HG03039 (cell line): ENCODE results near the gene ATP6V1F.

Experiments used
- ATAC-seq: cut with Tn5 transposase; IDR thresholded peaks from one replicate; pipeline ENCODE4 v1.9.1; 2021; ENCODE audit warnings: mild to moderate bottlenecking, moderate library complexity; ENCODE audit not compliant: unreplicated experiment

ATP6V1F gene

DNA sequence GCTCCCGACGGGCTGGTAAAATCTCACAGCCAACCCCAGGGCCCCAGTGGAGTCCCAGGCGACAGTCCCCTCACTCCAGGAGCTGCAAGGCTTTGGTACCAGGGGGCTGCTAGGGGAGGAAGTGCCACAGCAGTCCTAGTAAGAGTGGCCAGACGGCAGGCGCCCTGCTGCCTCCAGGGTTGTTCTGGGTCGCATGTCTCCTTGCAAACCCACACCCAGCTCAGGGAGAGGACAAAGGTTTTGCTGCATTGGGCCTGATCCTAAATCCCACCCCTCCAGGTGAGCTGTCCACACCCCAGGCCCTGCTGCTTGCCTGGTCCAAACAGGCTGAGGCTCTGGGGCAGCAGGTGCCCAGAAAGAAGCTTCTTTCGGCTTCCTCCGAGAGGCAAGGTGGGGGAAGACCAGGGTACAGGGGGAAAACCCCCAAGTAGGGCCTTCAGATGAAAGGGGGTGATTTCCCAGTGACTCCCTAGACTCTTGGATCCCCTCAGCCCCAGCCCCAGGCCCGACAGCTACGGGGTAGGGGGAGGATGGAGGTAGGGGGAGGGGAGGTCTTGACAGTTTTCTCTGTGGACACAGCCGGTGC lies 52.0 kb downstream of the ATP6V1F start:
- no peak for ATAC-seq

DNA sequence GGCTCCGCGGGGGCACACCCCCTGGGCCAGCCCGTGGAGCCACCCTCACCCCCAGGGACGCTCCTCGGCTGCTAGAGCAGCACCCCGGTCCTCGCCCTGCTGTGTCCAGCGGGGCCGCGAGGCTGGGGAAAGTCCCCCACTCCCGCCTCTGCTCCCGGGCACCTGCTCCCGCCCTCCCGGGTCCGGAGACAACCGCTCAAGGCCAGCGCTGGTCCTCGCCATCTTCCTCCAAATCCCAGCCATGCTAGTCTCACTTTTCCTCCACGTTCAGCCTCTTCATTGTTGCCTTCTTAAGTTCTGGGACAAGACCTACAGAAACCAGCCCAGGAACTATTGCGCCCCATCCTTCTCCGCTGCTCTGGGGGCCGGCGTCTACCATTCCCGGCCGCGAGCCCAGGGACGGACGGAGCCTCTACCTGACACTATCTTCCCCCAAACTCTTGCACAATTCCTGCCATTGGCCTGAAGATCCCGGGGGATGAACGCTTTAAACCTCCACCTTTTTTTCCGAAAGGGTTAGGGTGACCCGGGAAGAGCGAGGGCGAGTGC lies 52.7 kb downstream of the ATP6V1F start:
- no peak for ATAC-seq
